ENCODE data around the gene EHMT1.

DNA sequence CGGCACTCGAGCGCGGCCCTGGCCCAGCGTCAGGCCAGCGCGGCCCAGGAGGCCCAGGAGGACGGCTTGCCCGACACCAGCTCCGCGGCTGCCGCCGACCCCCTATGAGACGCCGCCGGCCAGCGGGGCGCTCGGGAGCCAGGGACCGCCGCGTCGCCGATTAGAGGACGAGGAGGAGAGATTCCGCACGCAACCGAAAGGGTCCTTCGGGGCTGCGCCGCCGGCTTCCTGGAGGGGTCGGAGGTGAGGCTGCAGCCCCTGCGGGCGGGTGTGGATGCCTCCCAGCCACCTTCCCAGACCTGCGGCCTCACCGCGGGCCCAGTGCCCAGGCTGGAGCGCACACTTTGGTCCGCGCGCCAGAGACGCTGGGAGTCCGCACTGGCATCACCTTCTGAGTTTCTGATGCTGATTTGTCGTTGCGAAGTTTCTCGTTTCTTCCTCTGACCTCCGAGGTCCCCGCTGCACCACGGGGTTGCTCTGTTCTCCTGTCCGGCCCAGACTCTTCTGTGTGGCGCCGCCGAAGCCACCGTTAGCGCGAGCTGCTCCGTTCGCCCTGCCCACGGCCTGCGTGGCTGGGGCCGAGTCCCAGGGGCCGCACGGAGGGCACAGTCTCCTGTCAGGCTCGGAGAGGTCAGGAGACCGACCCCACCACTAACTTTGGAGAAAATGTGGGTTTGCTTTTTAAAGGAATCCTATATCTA, 216.2 kb downstream of the EHMT1 start:
- TF ChIP-seq BHLHE40 (IDR thresholded peaks at IDR 0.05; ENCODE audit: borderline replicate concordance): no peak
- no peak for TF ChIP-seq ELF4 (IDR thresholded peaks at IDR 0.05)

All from HEK293T (cell line).